GM18498 (cell line): ENCODE data around the gene HLCS.
"Not testable (repeated sequence)": the region's sequence is repeated elsewhere in the genome, so short reads cannot be mapped to it uniquely, and the experiment has no call there.

ENCODE experiments used
- ATAC-seq: cut with Tn5 transposase; IDR thresholded peaks from one replicate; pipeline ENCODE4 v1.9.1; 2021; ENCODE audit warnings: mild to moderate bottlenecking, moderate library complexity; ENCODE audit not compliant: unreplicated experiment

Gene HLCS

DNA sequence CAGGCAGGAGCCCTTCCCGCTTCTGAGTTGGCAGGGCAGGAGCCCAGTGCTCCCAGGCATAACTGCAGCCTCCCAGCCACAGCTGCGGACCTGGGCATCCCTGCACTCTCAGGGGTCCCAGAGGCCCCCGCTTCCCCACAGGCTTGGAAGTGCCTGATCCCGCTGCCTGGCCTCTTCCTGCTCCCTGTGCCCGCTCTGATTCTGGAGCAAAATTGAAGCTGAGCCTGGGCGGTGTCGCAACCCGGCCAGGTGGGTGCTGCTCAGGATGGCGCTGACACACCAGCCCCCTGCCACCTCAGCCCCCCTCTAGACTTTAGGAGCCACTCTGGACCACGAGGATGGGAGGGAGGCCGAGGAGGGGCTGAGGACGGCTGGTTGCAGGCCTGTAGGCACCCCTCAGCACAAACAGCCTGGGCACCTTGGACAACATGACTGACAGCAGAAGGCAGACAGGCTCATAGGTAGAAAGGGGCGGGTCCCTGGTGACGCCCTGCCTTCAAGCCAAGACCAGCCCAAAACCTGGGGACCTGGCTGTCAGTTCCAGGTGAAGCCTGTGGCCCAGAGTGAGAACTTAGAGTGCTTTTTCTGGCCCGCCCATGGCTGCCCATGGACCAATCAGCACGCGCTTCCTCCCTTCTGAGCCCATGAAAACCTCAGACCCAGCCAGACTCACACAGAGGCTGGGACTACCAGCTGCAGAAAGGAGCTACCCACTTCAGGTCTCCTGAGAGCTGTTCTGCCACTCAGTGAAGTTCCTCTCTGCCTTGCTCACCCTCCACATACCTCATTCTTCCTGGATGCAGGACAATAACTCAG lies 7.2 kb downstream of the HLCS start:
- no peak for ATAC-seq

DNA sequence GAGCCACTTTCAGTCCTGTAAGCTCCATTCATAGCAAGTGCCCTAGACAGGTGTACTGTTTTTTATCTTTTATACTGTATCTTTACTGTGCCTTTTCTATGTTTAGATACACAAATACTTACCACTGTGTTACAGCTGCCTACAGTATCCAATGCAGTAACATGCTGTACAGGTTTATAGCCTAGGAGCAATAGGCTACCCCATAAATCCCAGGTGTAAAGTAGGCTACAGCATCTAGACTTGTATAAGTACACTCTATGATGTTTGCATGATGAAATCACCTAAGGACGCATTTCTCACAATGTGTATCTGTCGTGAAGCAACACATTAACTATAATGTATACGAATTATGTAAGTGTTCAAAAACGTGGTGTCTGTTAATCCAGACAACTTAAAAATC lies 10.7 kb downstream of the HLCS start:
- ATAC-seq: no peak

DNA sequence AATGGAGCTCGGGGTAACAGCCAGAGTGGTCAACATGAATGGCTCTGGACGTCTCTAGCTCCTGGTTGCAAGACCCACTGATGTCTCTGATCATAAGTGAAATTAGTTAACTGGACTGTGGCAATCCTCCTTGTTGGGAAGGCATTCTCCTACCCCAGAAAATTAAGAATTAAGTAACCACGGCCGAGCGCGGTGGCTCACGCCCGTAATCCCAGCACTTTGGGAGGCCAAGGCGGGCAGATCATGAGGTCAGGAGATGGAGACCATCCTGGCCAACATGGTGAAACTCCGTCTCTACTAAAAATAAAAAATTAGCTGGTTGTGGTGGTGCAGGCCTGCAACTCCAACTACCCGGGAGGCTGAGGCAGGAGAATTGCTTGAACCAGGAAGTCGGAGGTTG lies 14.1 kb downstream of the HLCS start:
- not testable (repeated sequence) for ATAC-seq

DNA sequence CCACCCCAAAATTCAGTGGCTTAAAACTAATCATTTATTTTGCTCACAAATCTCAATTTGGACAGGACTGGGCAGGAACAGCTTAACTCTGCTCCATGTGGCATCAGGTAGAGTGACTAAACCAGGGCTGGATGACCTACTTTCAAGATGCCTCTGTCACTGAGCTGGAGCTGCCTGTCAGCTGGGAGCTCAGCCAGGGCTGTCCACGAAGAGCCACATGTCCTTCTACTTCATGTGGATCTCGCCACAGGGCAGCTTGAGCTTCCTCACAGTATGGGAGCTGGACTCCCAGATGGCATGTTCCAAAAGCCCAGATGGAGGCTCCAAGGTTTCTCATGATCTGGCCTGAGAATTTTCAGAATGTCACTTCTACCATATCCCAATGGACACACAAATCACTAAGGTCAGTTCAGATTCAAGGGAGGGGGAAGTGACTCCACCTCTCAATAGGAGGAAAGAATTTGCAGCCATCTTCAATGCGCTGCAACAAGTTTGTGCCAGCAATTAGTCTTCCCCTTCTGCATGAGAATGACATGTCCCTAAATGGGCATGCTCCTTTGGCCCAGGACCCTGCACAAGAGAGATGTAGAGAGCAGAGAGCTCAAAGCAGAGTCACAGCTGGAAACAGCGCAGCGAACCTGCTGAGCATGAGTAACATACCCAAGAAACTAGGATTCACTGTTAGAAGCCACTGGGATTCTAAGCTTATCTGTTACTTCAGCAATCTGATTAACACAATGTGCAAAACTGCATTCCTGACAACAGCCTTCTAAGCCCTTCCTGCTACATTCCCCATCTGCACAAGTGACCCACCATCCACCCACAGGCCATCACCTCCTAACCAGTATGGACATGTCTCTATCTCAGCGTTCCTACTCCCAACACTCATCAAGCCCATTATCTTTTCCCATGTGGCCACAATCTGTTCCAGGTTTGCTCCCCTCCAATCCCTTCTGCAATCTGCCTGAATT lies 17.0 kb downstream of the HLCS start:
- no peak for ATAC-seq

DNA sequence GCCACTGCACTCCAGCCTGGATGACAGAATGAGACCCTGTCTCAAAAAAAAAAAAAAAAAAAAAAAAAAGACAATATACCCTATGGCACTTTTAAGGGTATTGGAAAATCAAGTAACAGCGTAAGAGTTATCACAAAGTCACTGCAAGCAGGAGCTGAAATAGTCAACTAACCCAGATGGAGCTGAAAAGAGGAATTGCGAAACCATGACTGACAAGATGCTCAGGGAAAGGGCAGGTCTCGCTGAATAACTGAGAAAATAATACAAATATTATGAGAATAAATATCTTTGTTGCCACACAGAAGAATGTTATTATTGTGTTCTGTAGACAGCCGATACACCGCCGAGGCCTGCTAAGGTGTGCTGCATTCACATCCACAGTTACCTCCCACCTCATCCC lies 17.8 kb downstream of the HLCS start:
- no peak for ATAC-seq

DNA sequence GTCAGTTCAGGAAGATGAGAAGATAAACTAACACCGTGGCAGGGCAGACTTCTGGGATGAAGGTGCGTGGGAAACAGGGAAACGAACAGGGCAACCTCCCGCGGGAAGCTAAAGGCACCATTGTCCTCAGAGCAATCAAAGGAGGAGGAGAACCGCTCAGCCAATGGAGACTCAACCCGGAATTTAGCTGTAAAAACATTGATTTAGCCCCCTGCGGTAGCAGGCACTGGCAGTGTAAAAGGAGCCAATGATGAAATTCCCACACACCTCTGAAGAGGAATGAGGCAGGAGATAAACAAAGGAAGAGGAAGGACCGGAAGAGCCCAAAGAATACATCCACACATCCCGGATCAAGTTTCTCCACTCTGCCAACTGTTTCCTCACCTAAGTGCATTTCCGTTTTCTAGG lies 19.5 kb downstream of the HLCS start:
- no peak for ATAC-seq

DNA sequence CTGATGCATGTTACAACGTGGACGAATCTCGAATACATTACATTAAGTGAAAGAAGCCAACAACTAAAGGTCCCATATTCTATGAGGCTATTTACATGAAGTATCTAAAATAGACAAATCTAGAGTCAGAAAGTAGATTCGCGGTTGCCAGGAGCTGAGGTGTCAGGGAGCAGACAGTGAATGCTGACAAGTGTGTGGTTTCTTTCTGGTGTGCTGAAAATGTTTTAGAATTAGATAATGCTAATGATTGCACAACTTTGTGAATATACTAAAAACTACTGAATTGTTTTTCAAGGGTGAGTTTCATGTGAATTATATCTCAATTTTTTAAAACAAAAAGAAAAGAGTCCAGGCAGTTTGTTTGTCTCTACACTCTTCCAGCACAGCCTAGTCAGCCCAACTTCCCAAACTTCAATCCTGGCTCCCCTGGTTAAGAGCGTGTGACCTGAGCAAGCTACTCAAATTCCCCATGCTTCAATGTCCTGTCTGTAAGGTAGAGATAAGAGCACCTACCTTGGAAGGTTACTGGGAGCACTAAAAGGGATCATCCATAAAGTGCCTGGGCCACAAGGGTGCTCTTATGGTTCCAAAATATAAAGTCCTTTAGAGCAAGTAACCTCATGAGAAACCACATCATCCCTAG lies 20.9 kb downstream of the HLCS start:
- no peak for ATAC-seq

DNA sequence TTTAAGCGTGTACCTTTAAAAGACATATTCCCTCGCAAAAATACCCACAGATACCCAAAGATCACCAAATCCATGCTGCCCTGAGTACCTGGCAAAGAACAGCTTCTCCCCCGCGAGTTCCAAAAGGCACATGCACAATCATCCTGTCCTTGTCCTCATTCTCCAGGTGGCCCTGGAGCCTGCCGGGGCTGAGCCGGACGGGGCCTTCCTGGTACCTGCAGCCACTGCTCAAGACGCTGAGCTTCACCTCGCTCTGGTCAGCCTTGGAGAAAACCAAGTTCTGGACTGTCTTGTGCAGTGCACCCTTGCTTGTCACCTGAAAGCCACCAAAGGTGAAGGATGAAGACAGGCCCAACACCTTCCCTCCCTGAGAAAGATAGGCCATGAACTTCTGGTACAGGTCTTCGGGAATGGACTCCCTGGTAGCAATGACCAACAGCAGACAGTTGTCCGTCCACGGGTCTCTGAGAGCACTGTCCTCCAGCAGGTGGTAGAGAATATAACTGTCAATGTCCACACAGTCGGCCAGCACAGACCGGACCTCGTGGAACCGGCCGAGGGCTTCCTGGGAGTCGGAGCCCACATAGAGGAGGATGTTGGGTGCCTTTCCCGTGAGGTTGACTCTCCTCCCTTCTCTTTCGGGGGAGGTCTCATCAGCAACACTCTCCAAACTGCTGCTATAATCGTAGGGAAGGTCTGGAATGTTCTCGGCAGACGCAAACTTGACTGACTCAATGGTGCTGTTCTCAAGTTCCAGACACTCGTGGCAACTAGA lies 29.9 kb downstream of the HLCS start:
- ATAC-seq: no peak

DNA sequence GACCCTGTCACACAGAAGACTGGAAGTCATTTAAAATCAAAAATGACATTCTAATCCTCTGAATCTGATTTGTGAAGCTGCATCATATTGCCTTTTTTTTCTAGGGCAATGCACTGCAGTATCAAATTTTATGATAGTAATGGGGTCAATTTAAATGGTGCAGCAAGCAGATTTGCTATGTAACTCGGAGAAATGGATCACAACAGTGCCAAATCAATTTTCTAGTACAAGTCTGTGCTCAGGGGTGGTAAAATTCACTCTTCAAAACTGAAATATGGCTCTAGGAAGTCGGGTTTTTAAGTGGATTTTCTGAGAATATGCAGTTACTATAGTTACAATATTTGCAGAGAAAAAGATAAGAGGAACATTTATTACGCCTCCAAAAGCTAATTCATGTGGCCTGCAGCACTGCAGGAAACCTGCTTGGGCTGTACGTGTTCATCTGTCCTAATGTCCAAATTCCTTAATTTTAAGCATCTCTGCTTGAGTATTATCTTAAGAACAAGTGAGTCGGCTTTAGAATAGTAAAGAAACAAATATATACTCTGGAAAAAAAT lies 31.5 kb downstream of the HLCS start:
- no peak for ATAC-seq

DNA sequence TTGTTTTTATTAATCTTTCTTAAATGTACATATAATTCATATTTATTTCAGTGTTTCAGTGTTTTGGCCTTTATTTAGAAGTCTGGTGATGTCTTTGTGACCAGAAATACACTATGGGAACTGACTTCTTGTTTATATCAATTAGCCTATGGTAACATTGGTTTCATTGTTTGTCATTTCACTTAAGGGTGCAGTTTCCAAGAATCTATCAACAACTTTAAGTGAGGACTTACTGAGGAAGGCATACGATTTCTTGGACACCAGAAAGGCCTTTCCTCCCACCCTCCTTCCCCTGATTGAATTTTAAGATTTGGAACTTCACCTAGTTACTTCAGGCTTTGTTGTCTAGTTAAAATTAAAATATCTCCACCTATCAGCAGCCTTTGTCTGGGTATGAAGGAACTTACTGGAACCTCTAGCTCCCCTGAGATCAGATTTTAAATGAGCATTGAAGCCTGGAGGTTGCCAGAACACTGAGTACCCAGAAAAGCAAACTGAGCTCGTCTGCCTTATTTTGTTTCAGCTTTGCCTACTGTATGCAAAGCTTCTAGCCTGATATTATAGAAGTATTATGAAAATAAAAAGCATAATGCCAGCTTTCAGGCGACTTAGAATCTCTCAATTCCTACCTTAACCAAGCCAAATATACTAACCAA lies 34.2 kb downstream of the HLCS start:
- ATAC-seq: no peak

DNA sequence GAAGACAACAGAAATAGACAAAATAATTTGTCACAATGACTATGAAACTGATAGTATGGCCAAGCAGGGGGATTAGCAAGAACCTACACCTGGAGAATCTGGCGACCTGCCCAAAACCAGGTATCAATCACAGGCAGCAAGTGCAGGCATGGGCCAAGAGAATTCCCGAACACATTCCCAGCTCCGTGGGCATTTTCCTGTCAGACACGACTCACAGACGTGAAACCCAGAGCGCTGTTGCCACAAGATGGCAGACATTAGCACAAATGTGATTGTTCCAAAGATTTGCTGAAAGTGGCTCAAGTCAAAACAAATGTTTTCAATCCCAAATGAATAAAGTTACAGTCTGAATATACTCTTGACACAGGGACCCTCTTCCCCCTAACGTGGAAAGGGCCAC lies 36.8 kb downstream of the HLCS start:
- ATAC-seq: no peak

DNA sequence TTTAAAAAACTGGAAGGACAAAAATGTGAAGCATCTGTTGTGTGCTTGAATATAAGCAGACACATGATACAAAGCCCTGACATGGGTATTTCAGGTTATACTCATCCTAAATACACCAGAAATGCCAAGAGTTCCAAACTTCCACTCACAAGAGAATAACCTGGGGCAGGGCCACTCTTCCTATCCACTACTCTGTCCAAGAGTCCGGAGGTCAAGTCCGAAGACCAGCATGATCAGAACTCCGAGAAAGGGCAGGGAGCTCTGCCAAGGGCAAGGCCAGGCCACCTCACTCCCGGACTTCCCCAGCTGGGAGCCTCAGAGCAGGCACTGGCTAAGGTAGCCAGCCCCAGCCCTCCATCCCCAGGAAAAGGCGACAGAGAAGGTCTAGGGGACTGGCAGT lies 37.5 kb downstream of the HLCS start:
- no peak for ATAC-seq

DNA sequence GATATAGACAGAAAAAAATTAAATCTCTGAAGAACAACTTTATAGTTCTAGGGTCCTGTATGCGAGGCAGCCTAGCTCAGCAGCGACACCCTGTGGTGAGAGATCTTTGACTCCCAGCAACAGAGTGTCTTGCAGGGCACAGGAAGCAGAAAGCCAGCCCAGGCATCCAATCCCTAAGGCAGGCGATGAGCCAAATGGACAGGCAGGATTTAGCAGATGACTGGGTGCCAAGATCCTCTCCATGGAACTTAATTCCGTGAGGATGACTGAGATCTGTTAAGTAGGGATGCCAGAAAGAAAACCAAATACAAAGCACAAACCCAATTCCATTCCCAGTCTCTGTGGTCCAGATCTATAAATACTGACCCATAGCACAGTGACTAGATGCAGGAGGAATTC lies 38.8 kb downstream of the HLCS start:
- no peak for ATAC-seq

DNA sequence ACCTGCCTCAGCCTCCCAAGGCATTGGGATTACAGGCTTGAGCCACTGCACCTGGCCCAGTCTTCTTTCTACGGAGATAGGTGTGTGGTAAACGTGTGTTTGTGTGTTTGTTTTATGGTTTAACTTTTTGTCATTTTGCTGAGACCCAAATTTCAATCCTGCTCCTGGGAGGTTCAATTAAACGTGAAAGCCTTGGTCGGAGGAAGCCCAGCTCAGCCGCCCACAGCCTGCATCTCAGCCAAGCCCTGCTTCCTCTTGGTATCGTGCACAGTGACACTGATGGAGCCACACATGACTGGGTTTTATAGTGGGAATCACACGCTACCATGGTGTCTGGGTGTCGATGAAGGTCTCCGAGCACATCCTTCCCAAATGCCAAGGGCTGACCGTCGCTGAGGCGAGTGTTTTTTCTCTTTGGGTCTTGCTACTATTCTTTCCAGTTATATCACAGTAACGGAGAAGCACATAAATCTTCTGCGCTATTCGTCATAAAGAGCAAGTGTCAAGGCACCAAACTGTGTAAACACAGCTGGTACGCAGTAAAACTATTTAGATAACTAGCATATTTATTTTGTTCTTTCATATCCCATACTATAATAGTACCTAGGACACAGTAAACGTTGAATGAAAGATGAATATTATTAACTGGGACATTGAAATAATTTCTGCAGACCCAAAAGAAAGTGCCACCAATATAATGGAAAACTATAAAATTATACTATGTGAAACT lies 39.3 kb downstream of the HLCS start:
- ATAC-seq: no peak

DNA sequence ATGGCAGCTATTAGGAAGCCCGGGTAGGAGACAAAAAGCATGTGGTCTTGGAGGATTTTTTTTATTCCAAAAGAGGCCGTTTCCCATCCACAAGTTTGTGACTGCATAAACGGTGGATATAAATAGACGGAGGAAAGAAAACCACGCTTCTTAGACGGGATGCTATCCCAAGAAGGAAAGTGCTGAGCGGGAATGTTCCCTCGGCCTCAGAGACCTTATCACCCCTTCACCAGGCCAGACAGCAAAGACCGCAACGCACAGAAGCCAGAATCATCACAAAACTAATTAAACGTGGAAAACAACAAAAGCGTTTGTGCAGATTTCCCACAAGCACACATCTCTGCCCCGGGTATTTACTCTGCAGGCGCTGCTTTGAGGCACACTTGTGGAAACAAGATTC lies 43.2 kb downstream of the HLCS start:
- no peak for ATAC-seq

DNA sequence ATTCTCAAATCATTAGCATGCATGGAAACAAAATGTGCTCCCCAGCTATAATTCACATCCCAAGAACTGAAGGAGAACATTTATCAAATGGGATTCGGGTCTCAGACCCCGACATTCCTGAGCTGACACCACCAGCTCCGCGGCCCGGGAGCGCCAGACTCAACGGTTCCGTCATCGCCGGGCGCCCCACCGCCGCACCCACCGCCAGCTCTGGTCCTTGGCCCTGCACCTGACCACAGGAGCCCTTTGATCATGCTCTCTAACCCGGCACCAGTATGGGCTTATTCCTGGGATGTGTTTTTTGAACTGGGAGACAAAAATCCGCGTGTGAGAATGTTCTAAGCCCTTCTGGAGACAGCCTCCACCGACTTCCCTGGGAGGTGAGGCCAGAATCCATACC lies 43.6 kb downstream of the HLCS start:
- ATAC-seq: no peak

DNA sequence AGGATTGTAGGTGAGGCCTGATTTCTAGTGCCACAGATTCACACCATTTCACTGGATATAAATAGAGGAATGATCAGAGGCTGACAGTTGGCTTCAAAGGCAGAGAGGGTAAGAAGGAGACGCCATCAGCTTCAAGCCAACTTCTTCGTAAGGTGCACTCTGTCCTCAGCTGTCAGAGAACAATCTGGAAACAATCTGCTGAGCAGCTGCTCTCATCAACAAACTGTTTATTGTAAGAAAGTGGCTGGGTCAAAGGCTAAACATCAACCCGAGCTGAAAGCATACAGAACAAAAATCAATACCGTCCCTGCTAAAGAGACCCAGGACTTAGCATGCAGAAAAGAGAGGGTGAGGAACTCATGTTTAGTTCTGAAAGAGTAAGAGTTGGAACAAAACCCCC lies 48.2 kb downstream of the HLCS start:
- ATAC-seq: no peak

DNA sequence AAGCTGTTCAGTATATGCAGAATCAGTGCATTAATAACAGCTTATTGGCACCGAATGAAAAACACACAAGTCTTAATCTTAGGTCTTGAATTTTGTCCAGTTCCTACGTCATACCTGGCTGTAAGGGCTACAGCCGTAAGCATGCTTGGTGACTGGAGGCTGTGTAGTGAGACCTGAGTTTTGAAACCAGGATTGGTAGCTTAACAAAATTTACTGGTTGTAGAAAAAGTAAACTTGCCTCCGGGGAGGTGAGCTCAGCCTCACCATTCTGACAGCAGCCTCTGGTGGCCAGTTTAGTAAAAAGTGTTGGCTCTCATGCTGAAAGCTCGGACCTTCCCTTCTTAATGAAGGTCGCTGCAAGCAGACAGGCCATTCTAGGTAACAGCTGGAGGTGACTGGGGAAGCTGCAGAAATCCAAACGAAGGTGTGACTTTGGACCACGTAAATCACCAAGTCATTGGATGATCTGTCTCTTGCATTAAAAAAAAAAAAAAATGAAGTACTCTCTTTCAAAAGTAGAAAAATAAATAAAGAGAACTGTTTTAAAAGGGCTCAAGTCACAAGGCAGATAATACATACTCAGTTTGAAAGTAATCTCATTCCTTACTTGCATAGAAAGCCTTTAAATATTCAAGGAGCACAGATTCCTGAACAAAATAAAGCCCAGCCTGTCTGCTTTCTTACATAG lies 48.9 kb downstream of the HLCS start:
- ATAC-seq: no peak

DNA sequence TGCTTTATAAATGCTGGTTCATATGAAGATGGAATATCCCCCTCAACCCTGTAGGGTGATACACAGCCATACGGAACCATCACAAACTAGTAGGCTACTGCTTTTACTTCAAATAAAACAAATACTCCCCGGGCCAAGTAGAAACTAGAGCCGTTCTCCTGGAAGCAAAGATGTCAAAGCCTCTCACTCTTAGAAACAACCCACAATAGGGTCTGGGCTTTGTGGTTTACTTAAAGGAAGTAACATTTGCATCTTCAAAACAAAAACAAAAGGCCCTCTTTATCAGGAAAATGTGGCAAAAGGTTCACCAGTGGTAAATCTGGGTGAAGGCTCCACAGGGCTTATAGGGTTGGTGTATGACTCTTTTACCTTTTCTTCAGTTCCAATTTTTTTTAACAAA lies 49.8 kb downstream of the HLCS start:
- ATAC-seq: no peak
